Fibroblast of gingiva (primary cell): ENCODE results near the gene GFOD1.
"Not testable (repeated sequence)": the region's sequence is repeated elsewhere in the genome, so short reads cannot be mapped to it uniquely, and the experiment has no call there.

Source experiments
- DNase-seq: peaks from one replicate; pipeline ENCODE4 v3.0.0-alpha.2; 2011; ENCODE audit warnings: low read depth

Gene GFOD1

DNA sequence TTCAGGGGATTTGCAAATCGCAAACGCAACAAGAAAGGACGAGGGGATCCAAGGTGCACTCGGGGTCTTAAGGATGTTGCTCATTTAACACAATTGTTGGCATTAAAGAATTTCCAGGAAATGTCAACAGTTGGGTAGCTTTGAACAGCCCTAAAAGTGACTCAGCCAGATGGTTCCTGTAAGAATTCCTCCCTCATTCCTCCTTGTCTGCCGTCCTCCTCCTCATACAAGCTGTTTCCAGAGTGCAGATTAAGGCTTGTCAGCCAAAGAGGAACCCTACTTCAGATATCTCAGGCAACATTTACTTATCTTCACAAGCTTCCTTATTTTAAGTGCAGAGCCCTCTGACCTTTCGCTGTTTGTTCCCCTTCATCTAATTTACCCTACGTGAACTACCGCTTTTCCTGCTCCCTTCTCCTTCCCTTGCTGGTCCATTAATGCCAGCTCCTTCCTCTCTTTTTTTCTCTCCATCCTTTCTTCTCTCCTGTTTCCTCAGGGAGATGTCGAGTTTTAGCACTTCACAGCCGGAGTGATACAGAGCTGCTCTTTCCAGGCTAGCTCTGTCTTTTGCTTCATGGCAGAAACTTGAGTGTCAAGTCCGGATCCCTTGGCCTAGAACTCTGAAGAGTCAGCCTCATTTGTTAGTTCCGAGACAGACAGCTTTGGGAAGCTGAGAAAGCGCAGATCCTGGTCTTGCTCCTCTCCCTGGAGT lies 132.9 kb downstream of the GFOD1 start:
- DNase-seq, result peak; percentile 29

DNA sequence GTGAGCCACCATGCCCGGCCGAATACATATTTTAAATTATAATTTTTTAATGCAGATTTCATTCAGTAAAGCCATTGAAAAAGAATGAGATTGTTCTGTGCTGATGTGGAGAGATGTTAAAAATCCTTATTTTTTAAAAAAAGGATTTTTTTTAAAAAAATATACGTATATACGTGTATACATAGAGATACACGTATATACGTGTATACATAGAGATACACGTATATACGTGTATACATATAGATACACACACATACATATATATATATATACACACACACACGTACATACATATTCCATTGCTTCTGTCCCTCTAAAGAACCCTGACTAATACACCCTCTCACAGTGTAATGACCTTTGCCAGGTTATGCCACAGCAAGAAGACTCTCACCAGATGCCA lies 135.2 kb downstream of the GFOD1 start:
- DNase-seq, result no peak

DNA sequence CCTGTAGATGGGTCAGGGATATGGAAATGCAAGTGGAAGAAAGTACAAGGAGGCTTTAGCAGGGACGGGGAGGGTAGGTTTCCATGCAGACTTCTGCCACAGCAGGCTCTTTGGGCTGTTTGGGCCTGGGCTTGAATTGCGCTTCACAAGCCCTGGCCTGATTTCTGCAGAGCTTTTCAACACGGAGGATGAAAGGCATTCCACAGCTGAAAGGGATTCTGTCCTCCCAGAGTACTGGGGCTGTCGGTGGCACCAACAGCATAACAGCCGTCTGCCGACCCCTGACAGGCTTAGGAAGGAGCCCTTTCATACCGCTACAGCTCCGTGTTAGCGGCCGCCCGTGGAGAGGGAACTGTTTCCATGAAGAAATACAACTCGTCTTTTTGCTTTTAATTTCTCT lies 136.1 kb downstream of the GFOD1 start:
- no peak for DNase-seq

DNA sequence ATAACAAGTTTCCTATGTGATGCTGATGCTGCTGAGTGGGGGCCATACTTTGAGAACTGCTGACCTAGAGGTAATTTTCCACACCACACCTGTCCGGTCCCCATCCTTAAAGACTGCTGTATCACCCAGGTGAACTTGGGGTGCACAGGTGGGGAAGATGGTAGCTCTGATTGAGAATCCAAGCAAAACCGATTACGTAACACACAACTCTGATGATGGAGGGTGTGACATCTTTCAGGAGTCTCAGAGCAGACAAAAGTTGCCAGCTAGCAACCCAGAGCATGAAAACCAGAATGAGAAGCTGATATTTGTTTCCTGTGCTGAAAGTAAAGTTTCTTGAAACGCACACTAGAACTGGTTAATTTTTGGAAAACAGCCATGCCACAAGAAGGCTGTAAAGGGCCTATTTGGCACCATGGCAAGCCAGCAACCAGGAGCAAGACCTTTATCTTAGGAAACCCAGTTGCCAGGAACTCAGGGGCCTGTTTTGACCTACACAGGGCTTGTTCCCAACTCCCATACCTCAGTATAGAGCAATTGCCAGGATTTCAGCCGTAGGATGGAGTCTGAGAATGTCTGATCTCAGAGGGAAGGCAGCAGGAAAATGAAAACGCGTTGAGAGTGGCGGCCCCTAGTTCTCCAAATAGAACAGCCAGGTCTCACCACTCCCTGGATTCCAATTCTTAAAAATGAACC lies 137.4 kb downstream of the GFOD1 start:
- no peak for DNase-seq

DNA sequence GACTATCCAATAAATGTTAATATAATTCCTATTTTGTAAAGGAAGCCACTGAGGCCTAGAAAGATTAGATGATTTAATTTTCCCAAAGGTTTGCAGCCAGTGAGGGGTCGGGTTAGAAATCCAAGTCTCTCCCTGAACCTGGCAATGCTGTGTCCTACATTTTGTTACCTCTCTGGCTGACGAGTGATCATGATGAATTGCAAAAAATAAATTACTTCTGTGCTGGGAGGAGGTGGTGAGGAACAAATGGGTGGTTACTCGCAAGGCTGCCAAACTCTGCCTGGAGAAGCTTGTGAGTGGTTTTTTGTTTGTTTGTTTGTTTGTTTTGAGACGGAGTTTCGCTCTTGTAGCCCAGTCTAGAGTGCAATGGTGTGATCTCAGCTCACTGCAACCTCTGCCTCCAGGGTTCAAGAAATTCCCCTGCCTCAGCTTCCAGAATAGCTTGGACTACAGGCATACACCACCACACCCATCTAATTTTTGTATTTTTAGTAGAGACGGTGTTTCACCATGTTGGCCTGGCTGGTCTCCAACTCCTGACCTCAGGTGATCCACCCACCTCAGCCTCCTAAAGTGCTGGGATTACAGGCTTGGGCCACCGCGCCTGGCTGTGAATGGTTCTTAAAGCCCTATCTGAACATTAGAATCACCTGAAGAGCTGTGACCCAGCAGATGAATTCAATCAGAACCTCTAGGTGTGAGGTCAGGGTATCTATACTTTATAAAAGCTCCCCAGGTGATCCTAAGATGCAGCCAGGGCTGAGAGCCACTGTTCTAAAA lies 138.9 kb downstream of the GFOD1 start:
- DNase-seq, result no peak

DNA sequence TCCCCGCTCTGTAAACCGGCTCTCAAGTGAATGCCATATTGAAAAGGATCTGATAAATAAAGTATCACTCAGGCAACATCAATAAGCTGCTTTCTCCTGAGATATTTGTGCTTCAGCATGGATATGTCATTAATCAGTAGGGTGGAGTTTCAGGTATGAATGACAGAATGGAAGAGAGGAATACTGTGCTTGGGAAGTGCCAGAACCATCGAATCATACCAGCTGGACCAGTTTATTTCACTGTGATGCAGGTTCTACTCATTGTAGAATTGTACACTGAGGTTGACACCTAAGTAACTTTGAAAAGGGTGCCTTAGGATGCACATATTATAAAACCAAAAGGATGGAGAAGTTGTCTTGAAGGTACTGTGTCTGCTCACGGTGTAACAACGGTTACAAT lies 141.2 kb downstream of the GFOD1 start:
- DNase-seq, result no peak

DNA sequence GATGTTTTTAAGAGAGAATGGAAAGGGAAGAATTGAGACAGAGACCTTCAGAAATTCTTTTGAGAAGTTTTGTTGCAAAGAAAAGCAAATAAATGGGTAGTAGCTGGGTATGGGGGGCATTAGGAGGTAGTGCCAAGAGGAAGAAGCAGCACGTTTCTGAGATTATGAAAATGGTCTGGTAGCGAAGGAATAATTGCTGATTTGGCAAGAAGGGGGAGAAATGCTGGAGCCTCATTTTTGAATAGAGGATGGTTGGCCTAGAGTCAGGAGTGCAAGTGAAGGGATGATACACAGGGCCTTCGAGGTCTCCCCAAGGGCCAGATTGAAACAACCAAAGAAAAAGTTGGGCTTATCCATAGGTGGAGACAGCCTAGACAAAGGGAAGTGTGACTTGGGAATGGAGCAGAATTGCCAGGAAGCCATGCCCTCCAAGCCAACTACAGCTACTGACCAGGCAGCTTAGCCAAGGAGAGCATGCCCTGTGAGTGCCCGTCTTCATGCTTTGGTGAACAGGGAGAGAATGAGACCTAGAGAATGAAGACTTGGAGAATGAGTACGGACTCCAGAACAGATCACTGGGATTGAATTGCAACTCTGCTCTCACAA lies 144.9 kb downstream of the GFOD1 start:
- no peak for DNase-seq

DNA sequence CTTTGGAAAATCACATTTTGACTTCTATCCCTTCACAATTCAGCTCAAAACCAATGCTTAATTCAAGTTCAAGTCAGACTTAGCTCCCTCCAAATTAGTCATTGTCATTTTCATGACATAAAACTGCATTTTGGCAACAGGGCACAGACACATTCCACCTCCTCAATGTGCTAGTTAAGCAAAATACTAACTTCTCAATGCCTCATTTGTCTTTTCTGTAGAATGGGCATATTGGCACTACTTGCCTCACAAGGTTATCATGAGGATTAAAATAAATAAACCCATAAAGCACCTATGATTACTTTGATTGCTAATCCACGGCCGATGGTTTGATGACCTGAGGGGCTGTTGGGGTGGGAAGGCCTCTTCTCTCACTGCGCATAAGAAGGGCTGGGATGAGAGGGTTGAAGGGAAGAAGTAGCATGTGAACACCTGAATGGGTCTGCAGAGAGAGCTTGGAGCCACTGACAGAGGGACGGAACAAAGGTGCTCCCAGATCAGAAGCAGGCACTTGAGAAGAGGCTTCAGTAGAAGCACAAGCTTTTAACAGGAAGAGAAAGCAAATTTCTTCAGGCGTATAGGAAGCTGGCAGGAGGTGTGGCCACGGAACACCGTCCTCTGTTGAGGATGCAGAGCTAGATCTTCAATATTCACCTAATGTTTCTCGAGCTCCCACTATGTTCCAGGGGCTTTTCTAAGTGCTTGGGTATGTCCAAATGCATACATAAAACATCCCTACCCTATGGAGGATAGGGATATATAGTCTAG lies 147.4 kb downstream of the GFOD1 start:
- no peak for DNase-seq

DNA sequence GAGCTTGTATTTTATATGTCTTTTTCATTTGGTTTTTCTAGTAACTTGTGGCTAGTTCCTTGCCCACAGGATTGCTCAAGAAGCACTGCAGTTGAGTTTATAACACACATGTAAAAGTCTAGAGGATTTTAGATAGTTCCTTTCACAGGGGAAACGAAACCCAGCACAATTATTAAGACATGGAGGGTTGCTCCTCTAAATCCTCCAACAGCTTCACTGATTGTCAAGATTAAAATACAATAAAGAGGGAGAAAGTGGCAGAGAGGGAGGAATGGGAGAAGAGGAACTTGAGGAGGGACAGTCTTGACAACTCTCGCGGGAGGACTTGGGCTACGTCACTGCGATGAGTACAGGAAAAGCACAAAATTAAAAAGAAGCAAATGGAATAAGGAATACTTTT lies 149.4 kb downstream of the GFOD1 start:
- DNase-seq, result no peak

DNA sequence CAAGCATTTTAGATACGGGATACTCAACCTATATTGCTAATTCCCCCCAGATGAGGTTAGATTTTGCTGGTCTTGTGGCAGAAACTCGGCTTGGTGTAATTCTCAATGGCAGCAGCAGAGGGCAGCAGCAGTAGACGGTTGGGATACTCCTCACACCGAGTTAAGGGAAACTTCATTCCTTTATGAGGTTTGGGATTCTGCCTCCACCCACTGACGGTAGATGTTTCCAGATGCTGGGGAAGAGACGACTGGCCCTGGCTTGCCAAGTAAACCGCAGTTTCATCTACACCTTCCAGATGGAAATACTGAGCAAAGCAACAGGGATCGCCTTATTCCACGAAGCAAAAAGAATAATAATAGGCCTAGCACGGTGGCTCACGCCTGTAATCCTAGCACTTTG lies 150.8 kb downstream of the GFOD1 start:
- peak; percentile 94 for DNase-seq

DNA sequence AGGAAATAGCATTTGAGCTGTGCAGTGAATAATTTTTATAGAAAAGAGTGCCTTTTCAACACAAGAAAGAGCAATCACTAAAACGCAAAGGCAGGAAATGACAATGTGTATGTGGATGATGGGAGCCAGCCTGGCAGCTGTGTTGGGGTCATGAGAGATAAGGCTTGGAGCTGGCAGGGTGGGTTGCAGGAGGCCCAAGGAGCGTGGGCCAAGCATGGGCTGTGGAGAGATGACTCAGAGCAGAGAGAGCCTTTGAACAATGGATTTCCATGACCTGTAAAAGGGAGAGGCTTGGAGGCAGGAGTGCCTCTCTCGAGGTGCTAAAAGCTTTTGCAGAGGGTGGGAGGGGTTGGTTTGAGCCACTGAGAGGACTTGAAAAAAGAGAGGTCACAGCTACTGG lies 152.4 kb downstream of the GFOD1 start:
- DNase-seq, result no peak

DNA sequence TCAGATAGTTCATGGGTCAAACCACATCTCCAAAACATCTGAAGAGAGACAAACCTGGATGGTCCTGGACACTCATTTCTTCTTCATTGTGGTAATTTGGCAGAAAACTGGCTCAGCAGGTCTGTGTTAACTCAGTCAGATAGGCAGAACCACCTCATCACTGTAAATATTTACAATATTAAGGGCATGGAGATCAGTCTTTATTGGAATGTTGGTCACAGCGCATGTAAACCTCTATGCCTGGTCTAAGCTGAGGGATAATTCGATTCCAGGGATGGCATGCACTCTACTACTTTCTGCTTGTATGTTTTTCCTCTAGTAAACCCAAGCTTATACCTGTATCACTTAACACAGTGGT lies 155.1 kb downstream of the GFOD1 start:
- DNase-seq, result no peak

DNA sequence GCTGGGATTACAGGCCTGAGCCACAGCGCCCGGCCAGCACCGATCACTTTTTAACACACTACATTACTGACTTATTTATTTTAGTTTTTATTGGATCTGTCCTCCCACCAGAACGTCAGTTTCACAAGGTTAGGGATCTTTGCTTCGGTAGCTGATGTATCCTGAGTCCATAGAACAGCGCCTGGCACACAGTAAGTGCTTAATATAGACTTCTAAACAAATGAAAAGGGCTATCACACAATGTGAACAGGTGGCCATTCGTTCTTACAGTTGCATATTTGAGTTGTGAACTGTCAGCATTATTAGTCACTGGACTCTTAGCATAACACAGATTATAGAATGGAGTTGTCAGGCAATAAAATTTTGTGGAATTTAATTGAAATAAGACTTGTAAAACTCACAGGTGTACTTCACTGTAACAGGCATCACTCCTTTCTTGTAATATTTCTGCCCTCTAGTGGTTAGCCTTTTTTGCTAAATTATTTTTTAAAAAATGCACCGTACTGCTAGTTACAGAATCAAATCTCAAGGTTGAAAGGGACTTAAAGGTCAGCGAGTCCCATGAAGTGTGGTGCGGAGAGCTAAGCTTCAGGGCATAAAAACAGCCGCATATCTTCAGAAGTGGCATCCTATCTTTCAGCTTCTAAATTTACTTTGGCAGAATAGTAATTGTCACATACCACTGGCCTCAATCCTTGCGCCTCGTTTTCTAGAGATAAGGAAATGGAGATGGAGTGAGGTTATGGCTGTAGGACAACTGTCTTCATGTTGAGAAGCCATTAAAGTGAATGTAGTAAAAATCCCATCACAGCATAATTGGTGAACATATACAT lies 155.7 kb downstream of the GFOD1 start:
- DNase-seq, result peak; percentile 8

DNA sequence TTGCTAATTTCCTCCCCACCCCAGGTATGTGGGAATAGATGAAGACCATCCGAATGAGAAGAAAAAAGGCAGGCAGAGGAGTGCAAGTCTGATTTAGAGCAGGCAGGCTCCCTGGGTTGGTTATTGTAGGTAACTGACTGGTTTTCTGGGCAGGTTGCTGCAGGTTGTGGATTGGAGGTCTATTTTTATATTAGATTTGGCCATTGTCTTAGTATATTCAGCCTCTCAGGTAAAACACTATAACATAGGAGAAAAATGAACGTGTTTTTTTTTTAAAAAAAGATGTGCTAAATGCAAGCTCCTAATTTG lies 158.6 kb downstream of the GFOD1 start:
- no peak for DNase-seq

DNA sequence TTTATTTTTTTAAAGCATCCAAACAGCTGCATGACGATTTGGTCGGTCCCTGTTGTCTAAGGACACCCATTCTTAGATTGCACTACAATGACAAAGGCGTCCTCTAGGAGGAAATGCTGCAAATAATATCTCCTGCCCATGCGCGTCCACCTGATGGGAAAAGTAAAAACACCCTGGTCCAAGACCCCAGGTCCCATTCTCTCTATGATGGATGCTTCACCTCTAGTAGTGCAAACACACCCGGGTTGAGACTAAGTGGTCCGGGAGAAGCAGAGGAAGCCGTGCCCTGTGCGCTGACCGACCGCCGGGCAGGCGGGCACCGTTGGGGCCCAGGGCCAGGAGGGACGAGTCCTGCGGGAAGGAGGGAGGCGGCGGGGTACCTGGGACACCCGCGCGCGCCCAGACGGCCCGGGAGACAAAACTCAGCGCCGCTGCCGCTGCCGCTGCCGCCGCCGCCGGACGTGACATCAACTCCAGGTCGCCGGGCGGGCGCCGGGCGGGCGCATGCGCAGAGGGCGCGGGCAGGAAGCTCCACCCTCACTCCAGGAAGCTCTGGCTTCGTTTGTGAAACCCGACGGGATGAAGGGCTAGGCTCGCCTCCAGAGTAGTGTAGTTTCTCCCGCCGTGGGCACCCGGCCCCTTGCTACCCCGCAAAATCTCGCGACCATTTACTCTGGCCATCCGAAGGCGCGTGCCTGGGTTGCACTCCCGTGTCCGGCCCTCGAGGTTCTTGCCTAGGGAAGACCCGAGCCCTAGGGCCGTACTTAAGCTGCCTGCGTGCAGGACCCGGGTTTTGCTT lies 159.1 kb downstream of the GFOD1 start, which contains the start of gene TBC1D7:
Gene TBC1D7 (minus strand): TSS at position 462 of the 799 bp plus-strand sequence. CDS start 1,639 bp downstream, outside the sequence.
- peak; percentile 90 for DNase-seq

DNA sequence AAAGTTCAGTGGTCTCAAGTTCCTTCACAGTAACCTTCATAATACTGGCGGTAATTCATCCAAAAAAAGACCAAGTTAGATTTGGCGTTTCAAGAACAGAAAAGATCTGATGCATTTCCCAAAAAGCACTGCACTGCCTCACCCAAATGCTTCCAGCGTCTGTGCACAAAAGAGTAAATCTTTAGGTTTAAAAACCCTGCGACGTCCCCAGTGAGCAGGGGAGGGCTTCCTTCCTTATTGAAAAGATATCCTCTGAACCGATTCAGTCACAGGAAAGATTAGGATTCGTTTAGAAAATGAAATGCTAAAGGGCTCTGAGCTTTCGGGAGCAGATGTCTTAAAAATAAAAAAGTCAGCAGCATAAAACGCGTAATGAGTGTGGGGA lies 159.7 kb downstream of the GFOD1 start:
- no peak for DNase-seq

DNA sequence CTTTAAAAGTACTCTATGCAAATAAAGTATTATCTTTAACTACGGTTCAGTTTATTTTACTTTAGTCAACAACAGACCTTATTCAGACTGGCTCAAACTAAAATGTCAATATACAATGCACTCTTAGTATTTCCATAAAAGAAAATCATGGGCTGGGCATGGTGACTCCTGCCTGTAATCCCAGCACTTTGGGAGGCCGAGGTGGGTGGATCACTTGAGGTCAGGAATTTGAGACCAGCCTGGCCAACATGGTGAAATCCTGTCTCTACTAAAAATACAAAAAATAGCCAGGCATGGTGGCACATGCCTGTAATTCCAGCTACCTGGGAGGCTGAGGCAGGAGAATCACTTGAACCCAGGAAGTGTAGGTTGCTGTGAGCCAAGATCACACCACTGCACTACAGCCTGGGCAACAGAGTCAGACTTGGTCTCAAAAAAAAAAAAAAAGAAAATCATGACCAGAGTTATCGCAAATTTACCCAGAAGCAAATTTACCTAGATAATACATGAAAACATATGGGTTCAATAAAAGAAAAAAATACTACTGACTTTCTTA lies 161.3 kb downstream of the GFOD1 start:
- not testable (repeated sequence) for DNase-seq

DNA sequence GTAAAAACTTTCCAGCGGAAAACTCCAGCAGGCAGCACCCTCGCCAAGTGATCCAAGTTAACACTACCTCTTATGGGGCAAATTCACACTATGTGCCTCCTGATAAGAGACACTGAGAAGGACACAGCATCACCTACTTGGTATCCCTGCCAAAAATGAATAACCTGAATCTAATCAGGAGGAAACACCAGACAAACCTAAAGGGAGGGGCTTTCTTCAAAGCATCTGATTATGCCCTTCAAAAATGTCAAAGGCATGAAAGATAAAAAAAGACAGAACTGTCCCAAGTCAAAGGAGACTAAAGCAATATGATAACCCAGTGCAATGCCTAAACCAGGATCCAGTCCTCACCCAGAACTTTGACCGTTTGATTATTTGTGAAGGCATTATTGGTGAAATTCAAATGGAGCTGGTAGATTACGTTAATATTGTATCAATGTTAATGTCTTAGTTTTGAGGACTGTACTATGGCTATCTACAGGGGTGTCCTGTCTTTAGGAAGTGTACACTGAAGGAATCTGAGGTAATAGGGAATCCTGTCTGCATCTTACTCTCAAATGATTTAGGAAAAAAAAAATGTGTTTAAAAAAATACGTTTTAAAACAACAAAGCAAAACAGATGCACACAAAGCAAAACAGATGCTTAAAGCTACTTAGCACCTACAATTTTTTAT lies 167.4 kb downstream of the GFOD1 start:
- DNase-seq, result no peak

DNA sequence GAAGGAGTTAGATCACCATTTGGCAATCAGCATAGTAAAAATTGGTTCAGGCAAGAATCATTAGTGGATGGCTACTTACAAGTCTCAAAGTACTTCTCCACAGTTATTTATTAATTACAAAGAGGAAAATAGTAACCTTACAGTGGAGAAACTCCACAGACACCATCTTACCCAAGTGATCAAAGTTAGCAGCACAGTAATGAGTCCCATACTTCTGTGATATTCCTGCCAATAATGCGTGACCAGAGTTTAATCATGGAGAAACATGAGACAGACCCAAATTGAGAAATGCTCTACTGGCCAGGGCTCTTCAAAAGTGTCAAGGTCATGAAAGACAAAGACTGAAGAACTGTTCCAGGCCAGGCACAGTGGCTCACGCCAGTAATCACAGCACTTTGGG lies 168.6 kb downstream of the GFOD1 start:
- DNase-seq, result peak; percentile 61
